K562 (cell line): ENCODE data around the gene ARHGEF12. TPM values are rescaled to one million over a fixed set of nuclear protein-coding genes. Genes with fewer than 3 reads are reported as not detected.

Experiments used
- CC2D1A ChIP-seq: fragments of 450-650 bp; IDR thresholded peaks from 2 replicates; pipeline ENCODE4 v1.6.1; 2017; ENCODE audit warnings: mild to moderate bottlenecking
- CEBPZ ChIP-seq: fragments of 150-350 bp; IDR thresholded peaks from 2 replicates; pipeline ENCODE4 v1.6.1; 2014; ENCODE audit warnings: low read depth, mild to moderate bottlenecking, low read length, borderline replicate concordance
- DMBX1 ChIP-seq: fragments of 250-450 bp; sonication (Bioruptor Pico); IDR thresholded peaks from 2 replicates; pipeline ENCODE4 v1.8.0; 2022; ENCODE audit warnings: inconsistent platforms, mild to moderate bottlenecking, moderate library complexity, borderline replicate concordance
- FOS ChIP-seq: IDR thresholded peaks from 3 replicates; pipeline ENCODE4 v1.6.1; 2011; ENCODE audit not compliant: insufficient read length; ENCODE audit errors: extremely low read depth
- HBP1 ChIP-seq: fragments of 450-650 bp; formaldehyde crosslinking; IDR thresholded peaks from 2 replicates; pipeline ENCODE4 v1.4.0; 2022; ENCODE audit warnings: missing genetic modification characterization
- HMGN3 ChIP-seq: IDR thresholded peaks from 2 replicates; pipeline ENCODE4 v1.6.1; 2011; ENCODE audit warnings: borderline replicate concordance, low read depth, mild to moderate bottlenecking, mixed read lengths, low read length; ENCODE audit not compliant: insufficient read length; ENCODE audit errors: extremely low read depth
- MTA3 ChIP-seq: fragments of 450-650 bp; formaldehyde crosslinking; IDR thresholded peaks from 2 replicates; pipeline ENCODE4 v1.6.1; 2017; ENCODE audit warnings: mild to moderate bottlenecking, borderline replicate concordance
- NCOR1 ChIP-seq: fragments of 450-650 bp; IDR thresholded peaks from 2 replicates; pipeline ENCODE4 v1.6.1; 2016; ENCODE audit warnings: mild to moderate bottlenecking, moderate library complexity
- NFYB ChIP-seq: IDR thresholded peaks from 2 replicates; pipeline ENCODE4 v1.6.1; 2011; ENCODE audit warnings: mild to moderate bottlenecking, moderate library complexity; ENCODE audit not compliant: insufficient read length; ENCODE audit errors: extremely low read depth
- NR3C1 ChIP-seq: sonication (generic); formaldehyde crosslinking; IDR thresholded peaks from 2 replicates; pipeline ENCODE4 v1.8.1; 2022; ENCODE audit warnings: missing genetic modification reagents
- POLR3A ChIP-seq: IDR thresholded peaks from 2 replicates; pipeline ENCODE4 v1.6.1; 2011; ENCODE audit warnings: borderline replicate concordance, mild to moderate bottlenecking, moderate library complexity; ENCODE audit not compliant: insufficient read length, insufficient read depth; ENCODE audit errors: extremely low read depth
- SAFB2 ChIP-seq: fragments of 200-400 bp; formaldehyde crosslinking; IDR thresholded peaks from 2 replicates; pipeline ENCODE4 v1.6.1; 2018; ENCODE audit warnings: borderline replicate concordance, low read length, low read depth, moderate library complexity; ENCODE audit not compliant: severe bottlenecking
- SIN3B ChIP-seq: fragments of 450-650 bp; IDR thresholded peaks from 2 replicates; pipeline ENCODE4 v1.6.1; 2017; ENCODE audit warnings: low read depth, mild to moderate bottlenecking, moderate library complexity
- TEAD2 ChIP-seq: fragments of 450-650 bp; IDR thresholded peaks from 2 replicates; pipeline ENCODE4 v1.6.1; 2016; ENCODE audit warnings: missing genetic modification characterization, control low read depth, missing compliant biosample characterization
- TRIM24 ChIP-seq, 2 experiments: fragments of 450-650 bp; IDR thresholded peaks; 2 replicates each; pipeline ENCODE4 v1.6.1; 2016
- ZBTB8A ChIP-seq: fragments of 450-650 bp; IDR thresholded peaks from 2 replicates; pipeline ENCODE4 v1.6.1; 2018; ENCODE audit warnings: mild to moderate bottlenecking, moderate library complexity; ENCODE audit not compliant: partially characterized antibody
- ZMIZ1 ChIP-seq, 2 experiments: fragments of 150-350 bp in 1 of 2; IDR thresholded peaks; 2 replicates each; pipeline ENCODE4 v1.6.1; 2012 to 2016; ENCODE audit warnings: low read depth in 2 of 2, low read length in 2 of 2, mild to moderate bottlenecking in 1 of 2, moderate library complexity in 1 of 2
- ZNF197 ChIP-seq: fragments of 200-800 bp; sonication (Bioruptor generic); IDR thresholded peaks from 2 replicates; pipeline ENCODE4 v1.6.1; 2016; ENCODE audit warnings: low read depth, missing genetic modification characterization, missing compliant biosample characterization
- ZNF354B ChIP-seq: fragments of 250-450 bp; sonication (Bioruptor Pico); IDR thresholded peaks from 2 replicates; pipeline ENCODE4 v1.4.0; 2020
- ZNF445 ChIP-seq: fragments of 250-450 bp; sonication (Bioruptor Pico); IDR thresholded peaks from 2 replicates; pipeline ENCODE4 v1.4.0; 2020; ENCODE audit warnings: low read depth, mild to moderate bottlenecking, moderate library complexity
- ZNF77 ChIP-seq: fragments of 250-450 bp; sonication (Bioruptor Pico); IDR thresholded peaks from 2 replicates; pipeline ENCODE4 v1.5.0; 2020
- polyA plus RNA-seq, 8 experiments: library from polyadenylated mRNA; depleted of rRNA in 4 of 8; stranded (reverse) in 5 of 8; unstranded in 3 of 8; fragments of >200 nt; fragmentation: Nextera tagmentation in 2 of 8; fragmentation: Illumina TruSeq in 1 of 8; extraction: Ambion mirVana in 2 of 8; extraction: Trizol in 1 of 8; gene quantifications; 2 replicates each; pipeline versions ENCODE4 v1.2.1 to v1.2.3, GENCODE V29; 2011 to 2014; ENCODE audit warnings: inconsistent platforms in 1 of 8, missing spikeins in 1 of 8
- total RNA-seq, 7 experiments: library from RNA; depleted of rRNA in 6 of 7; stranded (reverse); fragments of >200 nt in 6 of 7; fragmentation: Illumina TruSeq in 2 of 7; extraction: Trizol in 2 of 7; gene quantifications; 2 replicates each; pipeline versions ENCODE4 v1.2.1 to v1.2.3, GENCODE V29; 2011 to 2021; ENCODE audit warnings: low replicate concordance in 1 of 7

ARHGEF12 gene
- total and polyA plus RNA-seq, 9 of the 15 experiments (the other 6 are each of a cell fraction or from before 2014, with no cell fraction given), result 3.5 to 51.7 (median 29.5) TPM

GRCh38 chr11:120339394-120339890 lies 3.2 kb downstream of the ARHGEF12 start (continued):
- TF ChIP-seq SIN3B (0 out of 2 replicates have a peak, but pooled peaks have one; percentile 17), ZBTB8A (no peak), ZNF77 (CRISPR knock-in tag) (no peak), POLR3A (no peak), NCOR1 (peak; percentile 95), DMBX1 (CRISPR knock-in tag) (0 out of 2 replicates have a peak, but pooled peaks have one; percentile 26), HMGN3 (peak; percentile 69), NR3C1 (no peak), TRIM24 (IDR thresholded peaks at IDR 0.05) (peak; percentile 80 to 83; a peak in 3 of 4 replicates), ZMIZ1 (IDR thresholded peaks at IDR 0.05; ENCODE audit: low read depth in 2 of 2, low read length in 2 of 2) (peak in 1 of 2 experiments; percentile 87; a peak in 2 of 4 replicates), FOS (no peak), HBP1 (CRISPR knock-in tag) (0 out of 2 replicates have a peak, but pooled peaks have one; percentile 47), ZNF197 (CRISPR knock-in tag) (0 out of 2 replicates have a peak, but pooled peaks have one; percentile 31), ZNF354B (no peak), MTA3 (0 out of 2 replicates have a peak, but pooled peaks have one; percentile 58), CC2D1A (peak; percentile 37; the same call in 1 of the 2 replicates), ZNF445 (CRISPR knock-in tag) (no peak), TEAD2 (tag) (no peak), CEBPZ (no peak), NFYB (peak; percentile 41), SAFB2 (no peak)
